Measurements from ENCODE around the gene PIEZO2. TPM values are rescaled to one million over a fixed set of nuclear protein-coding genes. Genes with fewer than 3 reads are reported as not detected.

PIEZO2 gene
- total RNA-seq, 1 experiment from 2014 or later, result 0.57 TPM

GRCh38 chr18:11125492-11126315 lies 23.7 kb downstream of the PIEZO2 start:
- Histone ChIP-seq H3K4me1 (ENCODE audit: control insufficient read depth, insufficient read depth, low read length) (no peaks in the 10 kb centered on the region), H3K4me3 (ENCODE audit: low read depth in 2 of 2, low read length in 2 of 2) (no peak overlapping the region), H3K9me3 (ENCODE audit: control insufficient read depth, insufficient read depth, low read depth, low read length) (no peaks in the 10 kb centered on the region), H3K27me3 (ENCODE audit: control insufficient read depth, insufficient read depth, low read length) (no peaks in the 10 kb centered on the region), H3K36me3 (ENCODE audit: control insufficient read depth, insufficient read depth, low read length) (no peaks in the 10 kb centered on the region), H3K27ac (ENCODE audit: low read length) (no peak overlapping the region)
- ChIA-PET CTCF (no interaction called here), POLR2A (no interaction called here)
- TF ChIP-seq CTCF (IDR thresholded peaks at IDR 0.05) (no peak), POLR2AphosphoS5 (IDR thresholded peaks at IDR 0.05; ENCODE audit: low read depth, low read length) (no peak)
- intact Hi-C loops (cut with micrococcal nuclease; ENCODE audit: unreplicated experiment), result no loop called here
- DNase-seq (ENCODE audit: low read depth, low spot score) (no peak), ATAC-seq (no peak)
- BruUV-seq (replicated peaks), result no TSS peak
- in situ Hi-C loops (cut with HindIII; ENCODE audit: low pct_unique_long_range_greater_than_20kb, low sequenced_read_pairs), result no loop called here

GRCh38 chr18:11124054-11124453 lies 25.3 kb downstream of the PIEZO2 start:
- Histone ChIP-seq H3K9me3 (ENCODE audit: control insufficient read depth, insufficient read depth, low read depth, low read length) (no peaks in the 10 kb centered on the region), H3K36me3 (ENCODE audit: control insufficient read depth, insufficient read depth, low read length) (no peaks in the 10 kb centered on the region), H3K4me1 (ENCODE audit: control insufficient read depth, insufficient read depth, low read length) (no peaks in the 10 kb centered on the region), H3K4me3 (ENCODE audit: low read depth in 2 of 2, low read length in 2 of 2) (no peak overlapping the region), H3K27me3 (ENCODE audit: control insufficient read depth, insufficient read depth, low read length) (no peaks in the 10 kb centered on the region), H3K27ac (ENCODE audit: low read length) (no peak overlapping the region)
- no peak for TF ChIP-seq SIN3A (IDR thresholded peaks at IDR 0.05; ENCODE audit: borderline replicate concordance, insufficient read depth, low read depth, low read length)
- no peak for TF ChIP-seq REST (IDR thresholded peaks at IDR 0.05; ENCODE audit: insufficient read depth in 1 of 2, low read depth in 2 of 2, low read length in 1 of 2)
- TF ChIP-seq TCF7L2 (IDR thresholded peaks at IDR 0.05; ENCODE audit: low read depth, low read length), result no peak
- no peak for TF ChIP-seq POLR2AphosphoS5 (IDR thresholded peaks at IDR 0.05; ENCODE audit: low read depth, low read length)
- TF ChIP-seq CTCF (IDR thresholded peaks at IDR 0.05), result no peak
- CTCF ChIA-PET, result no interaction called here
- intact Hi-C loops (cut with micrococcal nuclease; ENCODE audit: unreplicated experiment), result no loop called here
- POLR2A ChIA-PET, result no interaction called here
- BruUV-seq (replicated peaks), result no TSS peak
- ATAC-seq (no peak), DNase-seq (ENCODE audit: low read depth, low spot score) (no peak)
- in situ Hi-C loops (cut with HindIII; ENCODE audit: low pct_unique_long_range_greater_than_20kb, low sequenced_read_pairs), result no loop called here

Measured in Panc1 (cell line).